Bronchial epithelial cell (primary cell): ENCODE measurements around the gene FRMD4A. TPM values are rescaled to one million over a fixed set of nuclear protein-coding genes. Genes with fewer than 3 reads are reported as not detected.
"Not testable (repeated sequence)": the region's sequence is repeated elsewhere in the genome, so short reads cannot be mapped to it uniquely, and the experiment has no call there.

Experiments used
- DNase-seq: peaks from one replicate; pipeline ENCODE4 v3.0.0-alpha.2; 2010; ENCODE audit warnings: low read depth
- FAIRE-seq: peaks from 2 replicates; lab custom pipeline; 2011; peaks lifted over from hg19 to GRCh38; lab: Jason Lieb, UNC
- H3K27me3 ChIP-seq: 2 replicates; pipeline ENCODE4 v1.5.1; 2011; ENCODE audit warnings: low read length; ENCODE audit not compliant: control insufficient read depth, insufficient read depth
- H3K36me3 ChIP-seq: 2 replicates; pipeline ENCODE4 v1.5.1; 2011; ENCODE audit warnings: low read length; ENCODE audit not compliant: control insufficient read depth, insufficient read depth
- H3K4me3 ChIP-seq: 2 replicates; pipeline ENCODE4 v1.5.1; 2011; ENCODE audit warnings: mild to moderate bottlenecking, low read depth, low read length, control low read depth
- CTCF ChIP-seq: IDR thresholded peaks from 2 replicates; pipeline ENCODE4 v1.5.1; 2011; ENCODE audit warnings: mild to moderate bottlenecking, moderate library complexity, low read length, control low read depth, inconsistent platforms; ENCODE audit not compliant: insufficient read depth, severe bottlenecking
- total RNA-seq: library from RNA; depleted of rRNA; stranded (reverse); fragments of >200 nt; gene quantifications from 2 replicates; pipeline ENCODE4 v1.2.1, GENCODE V29; 2014

The FRMD4A gene
- total RNA-seq, 1 donor from 2014 or later: 3.2 TPM

GRCh38 chr10:13839030-13839429, 491.7 kb downstream of the FRMD4A start:
- Histone ChIP-seq H3K36me3 (no peaks in the 10 kb centered on the region), H3K27me3 (no peaks in the 10 kb centered on the region), H3K4me3 (no peak overlapping the region)
- DNase-seq (no peak), FAIRE-seq (no peak)
- TF ChIP-seq CTCF: no peak

- H3K36me3 ChIP-seq: no peaks in the 10 kb centered on the region
- TF ChIP-seq CTCF: no peak
- DNase-seq: no peak
- no peak for FAIRE-seq
- H3K27me3 ChIP-seq: no peaks in the 10 kb centered on the region
- no peak overlapping the region for H3K4me3 ChIP-seq
These were observed 492.8 kb downstream of the FRMD4A start for GRCh38 chr10:13837966-13838365.

GRCh38 chr10:13834581-13835286, 496.0 kb downstream of the FRMD4A start:
- DNase-seq (no peak), FAIRE-seq (no peak)
- Histone ChIP-seq H3K4me3 (no peak overlapping the region), H3K36me3 (no peaks in the 10 kb centered on the region), H3K27me3 (no peaks in the 10 kb centered on the region)
- TF ChIP-seq CTCF: no peak

- DNase-seq (no peak), FAIRE-seq (no peak)
- H3K36me3 ChIP-seq: no peaks in the 10 kb centered on the region
- no peaks in the 10 kb centered on the region for H3K27me3 ChIP-seq
- H3K4me3 ChIP-seq: no peak overlapping the region
- no peak for TF ChIP-seq CTCF
These were observed 499.0 kb downstream of the FRMD4A start for GRCh38 chr10:13831711-13832141.

- H3K27me3 ChIP-seq: no peaks in the 10 kb centered on the region
- no peaks in the 10 kb centered on the region for H3K36me3 ChIP-seq
- TF ChIP-seq CTCF: no peak
- FAIRE-seq (no peak), DNase-seq (no peak)
- no peak overlapping the region for H3K4me3 ChIP-seq
These were observed 500.3 kb downstream of the FRMD4A start for GRCh38 chr10:13830385-13830784.

GRCh38 chr10:13829790-13830189, 500.9 kb downstream of the FRMD4A start:
- DNase-seq (no peak), FAIRE-seq (no peak)
- TF ChIP-seq CTCF: no peak
- Histone ChIP-seq H3K27me3 (no peaks in the 10 kb centered on the region), H3K4me3 (no peak overlapping the region), H3K36me3 (no peaks in the 10 kb centered on the region)

GRCh38 chr10:13828284-13828683, 502.4 kb downstream of the FRMD4A start:
- not testable (repeated sequence) for DNase-seq, H3K36me3 ChIP-seq, FAIRE-seq, H3K27me3 ChIP-seq, H3K4me3 ChIP-seq
